Measurements from ENCODE around the gene ATP6V0B.

The ATP6V0B gene

GRCh38 chr1:43962324-43962723, 12.4 kb upstream of the ATP6V0B start:
- Histone ChIP-seq H3K9ac (ENCODE audit: low read depth, low read length, poor library complexity, severe bottlenecking) (no peak overlapping the region), H2AFZ (ENCODE audit: low read length) (no peak overlapping the region), H3F3A (ENCODE audit: low read depth) (no peaks in the 10 kb centered on the region), H3K27me3 (ENCODE audit: insufficient read depth, low read length, poor library complexity, severe bottlenecking) (no peaks in the 10 kb centered on the region), H3K4me1 (ENCODE audit: insufficient read depth, low read length, poor library complexity, severe bottlenecking) (no peaks in the 10 kb centered on the region), H3K4me2 (ENCODE audit: low read depth, low read length, poor library complexity, severe bottlenecking) (no peak overlapping the region), H3K9me3 (ENCODE audit: insufficient read depth, low read depth, low read length) (no peaks in the 10 kb centered on the region), H3K9me2 (replicated peaks; ENCODE audit: low read depth, low read length) (no peaks in the 10 kb centered on the region), H4K20me1 (ENCODE audit: insufficient read depth, low read length, poor library complexity, severe bottlenecking) (no peaks in the 10 kb centered on the region), H3K36me3 (ENCODE audit: insufficient read depth, low read length) (no peaks in the 10 kb centered on the region), H3K79me2 (ENCODE audit: insufficient read depth, low read length) (no peaks in the 10 kb centered on the region), H3K4me3 (ENCODE audit: low read length, poor library complexity, severe bottlenecking) (no peak overlapping the region)
- TF ChIP-seq, protein P1, sequence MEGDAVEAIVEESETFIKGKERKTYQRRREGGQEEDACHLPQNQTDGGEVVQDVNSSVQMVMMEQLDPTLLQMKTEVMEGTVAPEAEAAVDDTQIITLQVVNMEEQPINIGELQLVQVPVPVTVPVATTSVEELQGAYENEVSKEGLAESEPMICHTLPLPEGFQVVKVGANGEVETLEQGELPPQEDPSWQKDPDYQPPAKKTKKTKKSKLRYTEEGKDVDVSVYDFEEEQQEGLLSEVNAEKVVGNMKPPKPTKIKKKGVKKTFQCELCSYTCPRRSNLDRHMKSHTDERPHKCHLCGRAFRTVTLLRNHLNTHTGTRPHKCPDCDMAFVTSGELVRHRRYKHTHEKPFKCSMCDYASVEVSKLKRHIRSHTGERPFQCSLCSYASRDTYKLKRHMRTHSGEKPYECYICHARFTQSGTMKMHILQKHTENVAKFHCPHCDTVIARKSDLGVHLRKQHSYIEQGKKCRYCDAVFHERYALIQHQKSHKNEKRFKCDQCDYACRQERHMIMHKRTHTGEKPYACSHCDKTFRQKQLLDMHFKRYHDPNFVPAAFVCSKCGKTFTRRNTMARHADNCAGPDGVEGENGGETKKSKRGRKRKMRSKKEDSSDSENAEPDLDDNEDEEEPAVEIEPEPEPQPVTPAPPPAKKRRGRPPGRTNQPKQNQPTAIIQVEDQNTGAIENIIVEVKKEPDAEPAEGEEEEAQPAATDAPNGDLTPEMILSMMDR (conservative IDR thresholded peaks at IDR 0.05; ENCODE audit: low read length), result no peak
- no peak for TF ChIP-seq EZH2phosphoT487 (IDR thresholded peaks at IDR 0.05; ENCODE audit: borderline replicate concordance)

DNA sequence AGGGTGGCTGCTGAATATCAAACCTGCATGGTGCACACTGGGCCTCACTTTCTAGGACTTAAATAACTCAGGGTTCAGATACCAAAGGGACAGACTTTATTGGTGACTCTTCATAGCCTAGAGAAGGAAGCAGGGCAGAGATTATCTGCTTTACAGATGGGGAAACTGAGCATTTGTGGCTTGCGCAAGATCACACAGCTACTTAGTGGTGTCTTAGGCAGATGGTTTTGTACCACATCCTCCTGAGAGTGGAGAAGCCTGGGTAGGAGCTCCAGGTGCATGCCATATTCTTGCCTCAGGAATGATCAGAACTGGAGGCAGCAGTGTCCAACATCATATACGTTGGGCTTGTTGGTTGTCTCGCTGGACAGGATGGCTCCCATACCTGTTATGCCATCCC, 11.8 kb upstream of the ATP6V0B start:
- H3K4me2 ChIP-seq (ENCODE audit: low read depth, low read length, poor library complexity, severe bottlenecking), result no peak overlapping the region
- no peak overlapping the region for H2AFZ ChIP-seq (ENCODE audit: low read length)
- H3F3A ChIP-seq (ENCODE audit: low read depth), result no peaks in the 10 kb centered on the region
- H3K4me1 ChIP-seq (ENCODE audit: insufficient read depth, low read length, poor library complexity, severe bottlenecking), result no peaks in the 10 kb centered on the region
- H3K4me3 ChIP-seq (ENCODE audit: low read length, poor library complexity, severe bottlenecking), result no peak overlapping the region
- no peaks in the 10 kb centered on the region for H3K79me2 ChIP-seq (ENCODE audit: insufficient read depth, low read length)
- no peaks in the 10 kb centered on the region for H3K9me3 ChIP-seq (ENCODE audit: insufficient read depth, low read depth, low read length)
- no peak overlapping the region for H3K9ac ChIP-seq (ENCODE audit: low read depth, low read length, poor library complexity, severe bottlenecking)
- no peaks in the 10 kb centered on the region for H3K36me3 ChIP-seq (ENCODE audit: insufficient read depth, low read length)
- no peaks in the 10 kb centered on the region for H3K27me3 ChIP-seq (ENCODE audit: insufficient read depth, low read length, poor library complexity, severe bottlenecking)
- H4K20me1 ChIP-seq (ENCODE audit: insufficient read depth, low read length, poor library complexity, severe bottlenecking), result no peaks in the 10 kb centered on the region
- TF ChIP-seq, protein P1 (conservative IDR thresholded peaks at IDR 0.05; ENCODE audit: low read length), result no peak
- no peak for TF ChIP-seq EZH2phosphoT487 (IDR thresholded peaks at IDR 0.05; ENCODE audit: borderline replicate concordance)
- no peaks in the 10 kb centered on the region for H3K9me2 ChIP-seq (replicated peaks; ENCODE audit: low read depth, low read length)

DNA sequence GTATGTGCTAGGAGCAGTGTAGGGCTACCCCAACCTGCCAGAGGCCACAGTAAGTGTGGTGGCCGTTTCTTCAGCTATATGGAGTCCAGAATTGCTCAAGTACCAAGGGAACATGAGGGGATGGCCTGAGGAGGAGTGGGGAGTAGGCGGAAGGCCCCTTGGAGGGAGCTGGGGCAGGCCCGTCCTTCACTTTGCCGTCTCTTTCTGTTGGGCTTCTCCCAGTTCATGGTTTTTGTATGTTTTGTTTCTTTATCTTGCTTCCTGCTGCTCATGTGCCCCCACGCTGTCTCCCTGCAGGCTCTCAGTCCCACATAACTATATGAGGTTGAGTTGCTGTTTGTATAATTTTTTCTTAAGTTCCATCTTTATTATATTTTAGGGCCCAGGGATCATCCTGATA, 10.9 kb upstream of the ATP6V0B start:
- Histone ChIP-seq H3F3A (ENCODE audit: low read depth) (no peaks in the 10 kb centered on the region), H3K4me2 (ENCODE audit: low read depth, low read length, poor library complexity, severe bottlenecking) (no peak overlapping the region)

More for the DNA sequence above, 10.9 kb upstream of the ATP6V0B start:
- H3K27me3 ChIP-seq (ENCODE audit: insufficient read depth, low read length, poor library complexity, severe bottlenecking), result no peaks in the 10 kb centered on the region
- no peaks in the 10 kb centered on the region for H4K20me1 ChIP-seq (ENCODE audit: insufficient read depth, low read length, poor library complexity, severe bottlenecking)
- no peak overlapping the region for H3K9ac ChIP-seq (ENCODE audit: low read depth, low read length, poor library complexity, severe bottlenecking)
- no peaks in the 10 kb centered on the region for H3K4me1 ChIP-seq (ENCODE audit: insufficient read depth, low read length, poor library complexity, severe bottlenecking)
- no peaks in the 10 kb centered on the region for H3K36me3 ChIP-seq (ENCODE audit: insufficient read depth, low read length)
- H3K4me3 ChIP-seq (ENCODE audit: low read length, poor library complexity, severe bottlenecking), result no peak overlapping the region
- no peaks in the 10 kb centered on the region for H3K9me3 ChIP-seq (ENCODE audit: insufficient read depth, low read depth, low read length)
- H3K9me2 ChIP-seq (replicated peaks; ENCODE audit: low read depth, low read length), result no peaks in the 10 kb centered on the region
- TF ChIP-seq EZH2phosphoT487 (IDR thresholded peaks at IDR 0.05; ENCODE audit: borderline replicate concordance), result no peak
- TF ChIP-seq, protein P1 (conservative IDR thresholded peaks at IDR 0.05; ENCODE audit: low read length), result no peak
- no peak overlapping the region for H2AFZ ChIP-seq (ENCODE audit: low read length)
- no peaks in the 10 kb centered on the region for H3K79me2 ChIP-seq (ENCODE audit: insufficient read depth, low read length)

All from Loucy (cell line).